ENCODE results near the gene ERCC3.
"Not testable (repeated sequence)": the region's sequence is repeated elsewhere in the genome, so short reads cannot be mapped to it uniquely, and the experiment has no call there.

Gene ERCC3

DNA sequence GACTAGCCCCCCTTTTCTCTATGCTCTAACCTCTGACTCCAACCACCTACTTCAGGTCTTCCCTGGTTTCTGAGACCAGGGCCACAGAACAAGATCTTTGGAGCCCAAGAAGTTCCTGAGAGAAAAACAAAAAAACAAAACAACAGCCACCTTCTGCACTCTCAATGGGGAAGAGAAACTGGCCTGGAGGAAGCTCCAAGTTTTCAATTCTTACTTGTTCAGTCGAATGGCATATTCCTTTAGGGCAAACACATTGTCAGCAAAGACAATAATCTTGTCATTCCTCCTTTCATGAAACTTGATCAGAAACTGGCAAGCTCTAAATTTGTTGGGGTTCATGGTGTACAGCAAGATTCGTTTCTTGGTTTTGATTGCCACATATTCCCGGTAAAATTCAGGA lies 15.0 kb downstream of the ERCC3 start:
- DNase-seq = no peak

DNA sequence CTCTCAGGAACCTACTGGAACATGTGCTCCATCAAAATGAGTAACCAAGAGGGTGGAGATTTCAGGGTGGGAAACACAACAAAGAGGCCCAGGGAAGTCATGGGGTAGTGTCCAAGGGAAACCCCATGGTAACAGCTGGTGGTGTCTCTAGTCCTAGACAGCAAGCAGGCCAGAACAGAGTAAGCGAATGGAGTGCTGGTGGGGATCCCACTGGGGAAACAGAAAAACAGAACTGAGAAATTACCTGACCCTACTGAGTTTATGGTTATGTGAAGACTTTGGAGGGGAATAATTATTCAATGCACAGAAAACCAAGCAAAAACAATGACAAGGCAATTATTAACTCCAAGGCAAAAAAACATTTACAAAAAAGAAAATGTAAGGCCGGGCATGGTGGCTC lies 16.9 kb downstream of the ERCC3 start:
- DNase-seq = no peak

DNA sequence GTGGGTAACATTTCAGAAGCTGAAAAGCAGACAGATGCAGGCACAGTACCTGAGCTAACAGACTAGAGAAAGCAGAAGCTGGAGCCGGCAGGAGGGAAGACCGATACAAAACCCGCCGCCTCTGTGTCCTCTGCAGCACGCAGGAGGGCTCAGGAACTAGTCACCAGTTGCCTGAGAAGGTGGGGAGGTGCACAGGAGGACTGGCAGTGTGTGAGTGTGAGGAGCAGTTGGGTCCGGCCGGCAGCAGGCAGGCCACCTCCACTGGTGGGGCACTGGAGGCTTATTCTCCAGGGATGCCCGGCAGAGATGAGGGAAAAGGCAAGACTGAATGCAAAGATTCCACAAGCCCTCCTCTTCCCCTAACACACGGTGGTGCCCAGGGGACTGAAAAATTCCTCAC lies 18.2 kb downstream of the ERCC3 start:
- DNase-seq = no peak

DNA sequence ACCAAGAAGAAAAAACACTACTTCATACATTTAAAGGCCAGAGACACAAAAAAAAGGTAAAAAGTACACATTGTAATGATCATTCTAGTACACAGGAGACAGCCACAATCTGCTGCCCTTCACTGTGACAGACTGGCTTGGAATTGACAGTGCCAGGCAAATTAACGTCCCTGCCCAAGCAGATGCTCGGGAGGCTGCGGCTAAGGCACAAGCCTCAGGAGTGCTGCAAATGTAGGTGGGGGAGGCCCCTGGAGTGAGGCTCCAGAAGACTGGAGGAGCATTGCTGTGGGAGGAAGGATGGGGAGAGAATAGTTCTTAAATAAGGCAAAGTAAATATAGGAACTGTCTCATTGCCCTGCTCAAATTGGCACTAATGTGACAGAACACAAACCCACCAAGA lies 18.6 kb downstream of the ERCC3 start:
- DNase-seq = no peak

DNA sequence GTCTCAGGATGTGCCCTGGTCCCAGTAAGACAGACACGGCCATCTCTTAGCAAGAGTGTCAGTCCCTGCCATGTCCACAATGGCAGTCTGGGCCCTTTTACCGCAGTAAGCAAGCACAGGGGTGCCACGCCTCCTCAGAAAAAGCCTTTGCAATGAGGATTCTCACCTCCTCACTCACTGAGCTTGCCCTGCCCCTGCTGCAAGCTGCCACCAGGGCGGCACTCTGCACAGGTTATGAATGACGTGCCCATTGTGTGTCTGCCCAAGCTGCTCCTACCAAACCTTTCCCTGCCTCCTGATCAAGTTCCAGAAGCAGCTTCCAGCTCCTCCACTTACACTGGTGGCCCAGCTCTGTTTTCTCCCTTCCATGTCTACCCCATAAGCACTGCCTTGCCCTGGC lies 23.3 kb downstream of the ERCC3 start:
- DNase-seq = no peak

DNA sequence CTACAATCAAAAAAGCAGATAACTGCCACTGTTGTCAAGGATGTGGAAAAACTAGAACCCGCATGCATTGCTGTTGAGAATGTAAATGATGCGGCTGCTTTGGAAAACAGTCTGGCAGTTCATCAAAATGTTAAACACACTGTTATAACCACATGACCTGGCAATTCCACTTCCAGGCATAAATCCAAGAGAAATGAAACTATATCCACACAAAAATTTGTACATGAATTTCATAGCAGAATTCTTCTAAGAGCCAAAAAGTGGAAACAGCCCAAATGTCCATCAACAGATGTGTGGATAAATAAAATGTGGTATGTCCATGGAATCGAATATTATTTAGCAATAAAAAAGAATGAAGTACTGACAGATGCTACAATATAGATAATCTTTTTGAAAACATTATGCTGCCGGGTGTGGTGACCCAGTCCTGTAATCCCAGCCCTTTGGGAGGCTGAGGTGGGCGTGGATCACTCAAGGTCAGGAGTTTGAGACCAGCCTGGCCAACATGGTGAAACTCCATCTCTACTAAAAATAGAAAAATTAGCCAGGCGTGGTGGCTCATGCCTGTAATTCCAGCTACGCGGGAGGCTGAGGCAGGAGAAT lies 32.0 kb downstream of the ERCC3 start:
- DNase-seq = peak; percentile 35

DNA sequence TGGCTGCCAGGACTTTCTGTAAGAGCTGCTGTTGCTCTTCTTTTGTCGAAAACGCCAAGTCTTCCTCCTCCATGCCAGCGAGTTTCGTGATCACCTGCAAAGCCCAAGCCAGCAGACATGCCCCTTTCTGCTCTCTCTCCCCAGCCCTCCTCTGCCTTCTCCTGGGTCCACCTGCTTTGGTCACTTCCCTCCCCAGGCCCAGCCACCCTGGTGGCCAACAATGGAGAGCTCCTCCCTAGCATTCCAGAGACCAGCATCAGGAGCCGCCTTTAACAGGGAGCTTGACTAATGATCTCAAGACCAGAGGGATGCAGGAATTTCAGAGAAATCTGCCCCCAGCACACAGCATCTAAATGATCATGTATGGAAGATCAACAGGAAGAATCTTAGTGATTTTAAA lies 34.6 kb downstream of the ERCC3 start:
- DNase-seq = no peak

DNA sequence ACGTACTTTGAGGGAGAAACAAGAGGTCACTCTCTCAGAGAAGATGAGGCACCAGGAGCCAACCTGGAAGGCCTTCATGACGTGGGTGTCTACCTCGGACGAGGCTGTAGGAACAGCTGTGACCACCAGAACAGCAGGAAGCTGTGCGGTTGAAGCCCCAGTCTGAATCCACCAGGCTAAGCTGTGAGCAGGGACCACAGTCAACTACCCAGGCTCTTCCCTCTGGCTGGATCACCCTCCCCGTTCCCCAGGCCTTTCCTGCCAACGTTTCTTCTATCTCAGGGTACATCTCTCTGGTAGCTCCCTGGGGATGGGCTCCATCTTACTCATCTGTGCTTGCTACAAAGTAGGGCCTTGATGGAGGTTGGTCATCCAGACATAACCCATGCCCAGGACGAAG lies 37.1 kb downstream of the ERCC3 start:
- no peak for DNase-seq

DNA sequence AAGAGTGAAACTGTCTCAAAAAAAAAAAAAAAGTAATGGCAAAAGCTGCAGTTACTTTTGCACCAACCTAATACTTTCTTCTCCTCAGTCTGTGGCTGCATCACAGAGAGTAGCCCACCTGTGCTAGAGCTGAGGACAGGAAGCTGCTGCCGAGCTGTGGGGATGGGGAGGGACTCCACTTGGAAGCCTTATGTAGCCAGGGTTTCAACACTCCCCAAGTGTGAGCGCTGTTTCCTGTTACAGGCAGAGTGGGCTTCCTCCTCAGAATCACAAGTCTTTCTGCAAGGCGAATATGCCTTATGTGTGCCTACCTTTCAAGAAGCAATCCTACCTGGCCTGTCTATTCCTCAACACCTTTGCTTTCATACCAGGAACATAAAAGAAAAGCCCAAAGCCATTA lies 37.6 kb downstream of the ERCC3 start:
- DNase-seq = no peak

DNA sequence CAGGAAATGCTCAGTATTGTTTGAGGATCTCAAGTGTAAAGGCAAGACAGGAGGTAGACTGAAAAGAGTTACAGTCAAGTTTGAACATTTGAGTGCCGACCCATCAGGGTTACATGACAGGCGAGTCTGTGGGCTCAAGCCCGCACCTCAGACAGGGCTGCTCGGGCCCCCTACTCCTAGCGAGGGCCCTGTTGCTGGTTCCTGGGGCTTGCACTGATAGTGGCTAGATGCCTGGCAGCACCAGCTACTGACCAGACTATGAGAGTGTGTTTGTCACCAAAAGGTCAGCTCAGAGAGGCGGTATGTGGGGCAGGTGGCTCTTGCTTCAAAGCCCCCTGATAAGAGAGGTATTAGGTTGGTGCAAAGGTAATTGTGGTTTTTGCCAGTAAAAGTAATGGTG lies 38.2 kb downstream of the ERCC3 start:
- DNase-seq = no peak

DNA sequence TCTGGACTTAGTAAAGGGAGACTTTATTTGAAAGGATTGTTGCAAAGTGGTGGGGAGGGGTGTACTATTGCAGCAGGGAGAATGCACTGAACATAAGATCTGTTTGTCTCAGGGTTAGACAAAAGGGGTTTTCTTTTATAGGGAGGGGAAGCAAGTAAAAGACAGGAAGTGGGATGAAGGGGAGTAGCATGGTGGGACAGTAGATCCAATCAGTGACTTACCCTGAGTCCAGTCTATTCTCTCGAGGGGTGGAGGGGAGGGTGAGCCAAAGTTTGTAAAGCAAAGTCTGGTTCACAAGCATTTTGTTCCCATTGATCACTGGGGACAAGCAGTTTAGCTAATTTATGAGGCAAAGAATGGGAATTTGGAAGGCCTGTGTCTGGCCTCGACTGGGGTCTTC lies 38.8 kb downstream of the ERCC3 start:
- no peak for DNase-seq

DNA sequence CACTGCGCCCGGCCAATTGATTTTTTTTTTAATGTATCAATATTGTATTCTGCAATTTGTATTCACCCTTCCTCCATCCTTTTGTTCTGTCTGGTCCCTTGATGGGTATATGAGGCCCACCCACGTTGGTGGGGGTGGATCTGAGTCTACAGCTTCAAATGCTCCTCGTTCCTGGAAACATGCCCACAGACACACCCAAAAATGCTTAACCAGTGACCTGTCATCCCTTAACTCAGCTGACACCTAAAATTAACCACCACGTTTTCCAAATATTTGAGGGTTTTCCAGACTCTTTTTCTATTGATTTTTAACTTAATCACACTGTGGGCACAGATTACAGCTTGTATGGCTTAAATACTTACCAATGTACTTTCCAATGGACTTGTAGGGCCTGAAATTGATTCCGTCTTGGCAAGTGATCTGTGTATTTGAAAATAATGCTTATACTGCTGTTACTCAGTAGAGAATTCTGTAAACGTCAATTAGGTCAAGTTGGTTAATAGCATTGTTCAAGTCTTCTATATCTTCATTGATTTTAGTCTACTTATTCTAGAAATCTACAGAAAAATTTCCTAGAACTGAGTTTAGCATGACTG lies 39.5 kb downstream of the ERCC3 start:
- peak; percentile 76 for DNase-seq

DNA sequence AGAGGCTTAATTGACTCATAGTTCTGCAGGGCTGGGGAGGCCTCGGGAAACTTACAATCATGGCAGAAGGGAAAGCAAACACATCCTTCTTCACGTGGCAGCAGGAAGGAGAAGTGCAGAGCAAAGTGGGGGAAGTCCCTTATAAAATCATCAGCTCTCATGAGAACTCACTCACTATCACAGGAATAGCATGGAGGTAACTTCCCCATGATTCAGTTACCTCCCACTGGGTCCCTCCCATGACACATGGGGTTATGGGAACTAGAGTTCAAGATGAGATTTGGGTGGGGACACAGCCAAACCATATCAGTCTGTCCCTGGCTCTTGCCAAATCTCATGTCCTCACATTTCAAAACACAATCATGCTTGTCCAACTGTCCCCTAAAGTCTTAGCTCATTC lies 52.8 kb downstream of the ERCC3 start:
- DNase-seq = not testable (repeated sequence)

DNA sequence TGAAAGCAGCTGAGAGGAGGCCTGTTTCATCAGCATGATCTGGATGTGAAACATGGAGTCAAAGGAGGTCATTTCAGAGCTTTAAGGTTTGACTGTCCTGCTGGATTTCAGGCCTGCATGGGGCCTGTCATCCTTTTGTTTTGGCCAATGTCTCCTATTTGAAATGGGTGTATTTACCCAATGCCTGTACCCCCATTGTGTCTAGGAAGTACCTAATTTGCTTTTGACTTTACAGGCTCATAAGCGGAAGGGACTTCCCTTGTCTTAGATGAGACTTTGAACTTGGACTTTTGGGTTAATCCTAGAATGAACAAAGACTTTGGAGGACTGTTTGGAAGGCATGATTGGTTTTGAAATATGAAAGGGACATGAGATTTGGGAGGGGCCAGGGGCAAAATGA lies 54.5 kb downstream of the ERCC3 start:
- DNase-seq = no peak

DNA sequence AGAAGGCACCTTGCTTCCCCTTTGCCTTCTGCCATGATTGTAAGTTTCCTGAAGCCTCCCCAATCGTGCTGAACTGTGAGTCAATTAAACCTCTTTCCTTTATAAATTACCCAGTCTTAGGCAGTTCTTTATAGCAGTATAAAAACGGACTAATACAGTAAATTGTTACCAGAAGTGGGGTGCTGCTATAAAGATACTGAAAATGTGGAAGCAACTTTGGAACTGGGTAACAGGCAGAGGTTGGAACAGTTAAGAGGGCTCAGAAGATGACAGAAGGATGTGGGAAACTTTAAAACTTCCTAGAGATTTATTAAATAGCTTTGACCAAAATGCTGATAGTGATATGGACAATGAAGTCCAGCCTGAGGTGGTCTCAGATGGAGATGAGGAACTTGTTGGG lies 56.2 kb downstream of the ERCC3 start:
- DNase-seq = not testable (repeated sequence)

DNA sequence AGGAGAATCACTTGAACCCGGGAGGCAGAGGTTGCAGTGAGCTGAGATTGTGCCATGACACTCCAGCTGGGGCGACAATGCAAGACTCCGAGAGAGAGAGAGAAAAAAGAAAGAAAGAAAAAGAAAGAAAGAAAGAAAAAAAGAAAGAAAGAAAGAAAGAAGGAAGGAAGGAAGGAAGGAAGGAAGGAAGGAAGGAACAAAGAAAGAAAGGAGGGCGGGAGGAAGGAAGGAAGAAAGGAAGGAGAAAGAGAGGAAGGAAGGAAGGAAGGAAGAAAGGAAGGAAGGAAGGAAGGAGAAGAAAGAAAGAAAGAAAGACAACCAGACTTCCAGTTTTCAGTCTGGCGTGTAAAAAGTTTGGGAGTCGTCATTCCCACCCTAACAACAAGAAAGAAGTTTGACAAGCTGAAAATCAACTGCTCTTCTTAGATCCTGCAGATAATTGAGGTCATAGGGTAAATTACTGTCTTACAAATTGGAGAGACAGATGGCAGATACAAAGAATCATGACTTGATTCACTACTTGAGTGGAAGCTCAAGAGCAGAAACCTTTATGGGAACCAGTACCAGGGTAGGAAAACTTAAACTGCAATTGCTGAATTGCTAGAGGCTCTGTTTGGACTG lies 58.8 kb downstream of the ERCC3 start:
- DNase-seq = no peak

DNA sequence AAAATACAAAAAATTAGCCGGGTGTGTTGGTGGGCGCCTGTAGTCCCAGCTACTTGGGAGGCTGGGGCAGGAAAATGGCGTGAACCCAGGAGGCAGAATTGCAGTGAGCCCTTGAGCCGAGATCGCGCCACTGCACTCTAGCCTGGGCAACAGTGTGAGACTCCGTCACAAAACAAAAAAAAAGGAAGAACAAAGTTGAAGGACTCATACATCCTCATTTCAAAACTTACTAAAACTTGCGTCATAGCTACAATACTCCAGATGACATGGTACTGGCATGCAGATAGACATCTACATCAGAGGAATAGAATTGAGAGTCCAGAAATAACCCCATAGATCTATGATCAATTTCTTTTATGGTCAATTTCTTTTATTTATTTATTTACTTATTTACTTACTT lies 60.2 kb downstream of the ERCC3 start:
- DNase-seq = no peak

DNA sequence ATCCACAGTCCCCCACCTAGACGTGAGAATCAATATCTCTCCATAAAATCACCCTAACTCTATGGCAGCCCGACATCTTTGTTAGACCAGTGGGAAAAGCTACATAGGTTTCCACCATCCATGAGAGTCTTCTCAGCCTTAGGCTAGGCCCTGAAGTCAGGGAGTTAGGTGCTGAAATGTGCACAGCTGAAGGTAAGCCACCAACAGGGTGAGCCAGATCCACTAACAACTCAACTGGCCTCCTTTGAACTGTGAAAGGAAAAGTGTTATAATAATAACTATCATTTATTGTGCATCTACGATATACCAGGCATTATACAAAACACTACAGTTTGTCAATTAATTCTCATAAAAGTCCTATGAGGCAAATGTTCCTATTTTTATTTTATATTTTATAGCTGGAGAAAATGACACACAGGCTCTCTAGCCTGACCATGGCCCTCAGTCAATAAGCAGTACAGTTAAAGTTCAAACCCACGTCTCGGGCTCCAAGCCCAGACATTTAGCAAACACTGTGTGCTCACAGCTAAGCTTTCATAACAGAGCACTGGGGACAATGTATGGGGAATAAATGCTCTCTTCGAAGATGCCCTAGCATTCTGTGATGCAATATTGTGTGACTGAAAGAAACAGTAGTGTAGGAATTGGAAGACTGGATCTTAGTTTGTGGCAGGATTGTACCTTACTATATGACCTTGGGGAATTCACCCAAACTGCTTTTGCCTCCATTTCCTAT lies 62.6 kb downstream of the ERCC3 start:
- DNase-seq = no peak

DNA sequence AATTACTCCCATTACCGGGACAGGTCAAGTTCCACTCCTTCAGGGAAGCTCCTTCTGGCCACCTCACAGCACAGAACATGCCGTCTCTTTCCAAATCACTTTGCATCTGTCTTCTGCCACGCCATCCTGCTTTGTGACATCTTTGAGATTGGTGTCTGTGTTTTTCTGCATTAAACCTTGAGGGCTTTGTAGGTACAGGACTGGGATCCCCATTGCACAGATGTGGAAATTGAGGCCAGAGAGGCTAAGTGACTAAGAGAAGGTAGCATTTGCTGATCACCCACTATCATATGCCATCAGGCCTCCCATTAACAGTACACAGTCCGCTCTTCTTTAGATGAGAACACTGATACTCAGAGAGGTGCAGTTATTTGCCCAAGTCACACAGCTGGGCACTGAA lies 64.4 kb downstream of the ERCC3 start:
- DNase-seq = no peak

DNA sequence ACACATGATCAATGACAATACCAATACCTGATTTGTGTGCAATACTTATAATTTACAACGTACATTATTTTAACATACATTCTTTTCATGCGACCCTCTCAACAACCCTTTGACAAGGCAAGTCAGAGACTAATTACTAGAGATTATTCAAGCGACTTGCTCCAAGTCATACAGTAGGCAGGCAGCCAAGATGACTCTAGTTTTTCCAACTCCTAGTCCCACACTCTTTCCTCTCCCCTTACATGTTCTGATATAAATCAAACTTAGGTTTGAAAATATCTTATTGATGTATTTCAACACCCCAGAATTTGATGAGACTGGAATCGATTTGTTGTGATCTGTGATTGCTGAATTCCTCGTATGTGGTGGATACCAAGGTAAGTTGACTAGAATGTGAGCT lies 65.8 kb downstream of the ERCC3 start:
- DNase-seq = peak; percentile 42

DNA sequence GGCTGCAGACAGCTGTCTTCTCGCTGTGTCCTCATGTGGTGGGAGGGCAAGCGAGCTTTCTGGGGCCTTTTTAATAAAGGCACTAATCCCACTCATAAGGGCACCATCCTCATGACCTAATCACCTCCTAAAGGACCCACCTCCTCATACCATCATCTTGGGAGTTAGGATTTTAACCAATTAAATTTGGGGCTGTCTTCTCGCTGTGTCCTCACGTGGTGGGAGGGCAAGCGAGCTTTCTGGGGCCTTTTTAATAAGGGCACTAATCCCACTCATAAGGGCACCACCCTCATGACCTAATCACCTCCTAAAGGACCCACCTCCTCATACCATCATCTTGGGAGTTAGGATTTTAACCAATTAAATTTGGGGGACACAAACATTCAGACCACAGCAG lies 66.7 kb downstream of the ERCC3 start:
- DNase-seq = not testable (repeated sequence)

DNA sequence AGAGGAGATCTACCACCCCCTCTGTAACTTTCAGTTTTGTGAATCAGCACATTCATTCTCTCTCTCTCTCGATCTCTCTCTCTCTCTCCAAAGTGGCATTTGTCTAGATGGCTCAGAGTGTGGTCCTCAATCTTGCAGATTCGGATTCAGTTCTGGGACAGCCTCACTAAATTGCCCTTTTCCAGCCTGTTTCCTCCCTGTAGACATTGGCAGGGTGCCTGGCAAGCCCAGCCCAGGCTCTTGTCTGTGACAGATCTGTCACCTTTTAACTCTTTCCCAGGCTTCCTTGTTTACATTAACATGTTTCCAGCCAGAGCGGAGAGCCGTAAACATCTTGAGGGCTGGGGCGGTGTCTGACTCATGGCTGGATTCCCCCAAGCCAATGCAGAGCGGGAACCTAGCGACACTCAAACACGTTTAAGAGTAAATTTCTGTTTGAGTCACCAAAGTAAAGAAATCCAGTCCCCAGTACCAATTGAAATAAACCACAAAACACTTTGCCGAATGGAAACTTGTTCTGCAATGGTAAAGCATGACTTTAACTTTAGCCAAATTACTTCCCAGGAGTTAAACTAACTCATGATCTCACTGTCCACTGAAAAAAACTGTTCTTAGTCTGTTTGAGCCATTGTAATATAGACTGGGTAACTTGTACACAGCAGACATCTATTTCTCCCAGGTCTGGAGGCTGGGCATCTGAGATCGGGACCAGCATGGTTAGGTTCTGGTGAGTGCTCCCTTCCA lies 67.3 kb downstream of the ERCC3 start:
- peak; percentile 79 for DNase-seq

DNA sequence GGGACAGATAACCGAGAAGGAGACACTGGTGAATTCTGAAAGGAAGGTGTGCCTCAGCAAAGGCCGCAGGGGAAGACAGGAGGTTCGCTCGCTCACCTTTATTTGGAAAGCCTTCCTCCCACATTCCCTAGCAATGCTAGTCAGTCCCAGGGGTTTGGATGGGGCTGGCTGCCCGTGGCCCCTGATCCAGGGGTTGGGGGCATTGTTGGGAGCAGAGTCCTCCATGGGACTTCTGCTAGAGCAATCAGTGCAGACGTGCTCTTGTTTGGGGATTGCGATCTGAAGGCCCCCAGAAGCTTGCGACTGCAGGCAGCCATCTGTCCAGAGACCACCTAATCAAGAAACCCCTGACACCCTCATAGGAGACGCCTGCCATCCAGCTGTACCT lies 67.8 kb downstream of the ERCC3 start:
- DNase-seq = no peak

All from fibroblast of skin of abdomen (primary cell).